AG04449 (cell line): Measurements from ENCODE around the gene PPP3R1.

Experiments
- CTCF ChIA-PET: fragments of 350-600 bp; formaldehyde crosslinking; extraction: SDS; loops from one replicate; lab custom pipeline; 2021; ENCODE audit warnings: antibody characterized with exemption; lab: Yijun Ruan, JAX
- POLR2A ChIA-PET: fragments of 400-600, 350-600 bp; formaldehyde crosslinking; extraction: SDS; loops from one replicate; lab custom pipeline; 2020; ENCODE audit warnings: antibody characterized with exemption, inconsistent platforms; lab: Yijun Ruan, JAX
- DNase-seq: peaks from one replicate; pipeline ENCODE4 v3.0.0-alpha.2; 2010; ENCODE audit warnings: low read depth, low spot score
- H3K4me3 ChIP-seq: 2 replicates; pipeline ENCODE4 v1.5.1; 2011; ENCODE audit warnings: low read depth, mild to moderate bottlenecking, control low read depth, low read length
- CTCF ChIP-seq: IDR thresholded peaks from one replicate; pipeline ENCODE4 v1.5.1; 2011; ENCODE audit warnings: mild to moderate bottlenecking, moderate library complexity, low read length, control low read depth, inconsistent platforms; ENCODE audit not compliant: insufficient read depth; ENCODE audit errors: missing control alignments

Gene PPP3R1

DNA sequence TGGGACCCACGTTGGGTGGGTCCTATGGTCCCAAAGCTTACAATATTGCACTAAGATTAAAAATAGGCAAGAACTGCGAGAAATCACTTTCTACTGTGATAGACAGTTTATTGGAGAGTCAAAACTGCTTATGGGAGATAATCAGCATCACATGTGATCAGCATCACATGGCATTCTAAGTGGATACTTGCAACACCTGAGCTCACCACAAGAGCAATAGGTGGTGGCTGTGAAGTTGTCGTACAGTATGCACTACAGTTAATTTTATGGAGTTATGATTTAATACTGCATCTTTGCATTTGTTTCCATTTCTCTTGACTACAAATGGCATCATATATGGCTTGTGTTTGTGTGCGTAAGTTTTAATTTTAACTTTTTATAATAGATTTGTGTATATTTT is 83.0 kb downstream of the PPP3R1 start:
- CTCF ChIA-PET: interaction anchor here (0.9 to 3.0 kb wide), 5 partner anchors 8 to 47 kb away, joined by 4 to 9 read pairs (median 4); no protein-coding TSS in a partner anchor
- no peak for TF ChIP-seq CTCF
- no peak overlapping the region for H3K4me3 ChIP-seq
- POLR2A ChIA-PET: no interaction called here
- no peak for DNase-seq

DNA sequence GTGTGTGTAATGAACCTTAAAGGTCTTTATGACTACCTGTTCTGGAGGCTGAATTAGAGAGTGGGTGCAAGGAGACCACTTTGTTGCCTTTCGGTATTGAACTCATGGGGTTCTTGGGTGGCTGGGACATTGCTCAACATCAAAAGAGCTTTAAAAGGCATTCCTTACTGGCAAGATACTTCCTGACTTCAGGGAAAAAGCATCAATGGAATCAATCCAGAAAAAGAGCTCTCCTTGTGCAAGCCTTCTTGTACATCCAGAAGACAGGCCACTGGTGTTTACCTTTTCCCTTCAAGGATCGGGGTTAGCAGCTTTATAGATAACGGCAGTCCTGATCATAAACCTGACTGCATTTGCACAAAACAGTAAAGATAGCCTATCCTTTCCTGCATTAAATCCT is 85.1 kb downstream of the PPP3R1 start:
- CTCF ChIA-PET: interaction anchor here (1.1 to 3.3 kb wide), 8 partner anchors 11 to 275 kb away, joined by 3 to 19 read pairs (median 4); no protein-coding TSS in a partner anchor
- TF ChIP-seq CTCF: no peak
- DNase-seq: peak; percentile 24
- POLR2A ChIA-PET: interaction anchor here (1.5 kb wide), 1 partner anchor 11 kb away, joined by 4 read pairs; no protein-coding TSS in a partner anchor
- no peak overlapping the region for H3K4me3 ChIP-seq

GRCh38 chr2:68163641-68164040 is 88.7 kb downstream of the PPP3R1 start:
- POLR2A ChIA-PET: no interaction called here
- CTCF ChIA-PET: interaction anchor here (0.7 kb wide), 1 partner anchor 11 kb away, joined by 4 read pairs; no protein-coding TSS in a partner anchor
- no peak for DNase-seq
- no peak for TF ChIP-seq CTCF
- H3K4me3 ChIP-seq: no peak overlapping the region

DNA sequence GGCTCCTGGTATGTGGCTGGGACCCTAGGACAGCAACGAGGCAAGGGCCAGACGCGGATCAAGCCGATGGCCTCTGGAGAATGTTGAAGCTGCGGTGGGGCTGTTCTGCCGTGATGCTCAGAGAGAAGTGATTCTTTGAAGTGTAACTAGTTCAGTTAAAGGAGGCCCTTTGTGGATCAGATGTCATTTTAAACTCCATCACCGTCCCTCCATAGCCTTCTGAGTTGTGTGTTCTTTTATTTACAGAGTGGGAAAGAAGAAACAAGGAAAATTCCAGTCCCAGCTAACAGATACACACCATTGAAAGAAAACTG is 94.2 kb downstream of the PPP3R1 start:
- CTCF ChIA-PET: interaction anchor here (0.7 to 2.0 kb wide), 5 partner anchors 13 to 125 kb away, joined by 3 to 5 read pairs (median 3); no protein-coding TSS in a partner anchor
- DNase-seq: no peak
- TF ChIP-seq CTCF: no peak
- peak overlapping the region; percentile 96 for H3K4me3 ChIP-seq
- POLR2A ChIA-PET: interaction anchor here (0.8 kb wide), 1 partner anchor 94 kb away, joined by 3 read pairs; the partner anchor contains the start of gene PPP3R1

DNA sequence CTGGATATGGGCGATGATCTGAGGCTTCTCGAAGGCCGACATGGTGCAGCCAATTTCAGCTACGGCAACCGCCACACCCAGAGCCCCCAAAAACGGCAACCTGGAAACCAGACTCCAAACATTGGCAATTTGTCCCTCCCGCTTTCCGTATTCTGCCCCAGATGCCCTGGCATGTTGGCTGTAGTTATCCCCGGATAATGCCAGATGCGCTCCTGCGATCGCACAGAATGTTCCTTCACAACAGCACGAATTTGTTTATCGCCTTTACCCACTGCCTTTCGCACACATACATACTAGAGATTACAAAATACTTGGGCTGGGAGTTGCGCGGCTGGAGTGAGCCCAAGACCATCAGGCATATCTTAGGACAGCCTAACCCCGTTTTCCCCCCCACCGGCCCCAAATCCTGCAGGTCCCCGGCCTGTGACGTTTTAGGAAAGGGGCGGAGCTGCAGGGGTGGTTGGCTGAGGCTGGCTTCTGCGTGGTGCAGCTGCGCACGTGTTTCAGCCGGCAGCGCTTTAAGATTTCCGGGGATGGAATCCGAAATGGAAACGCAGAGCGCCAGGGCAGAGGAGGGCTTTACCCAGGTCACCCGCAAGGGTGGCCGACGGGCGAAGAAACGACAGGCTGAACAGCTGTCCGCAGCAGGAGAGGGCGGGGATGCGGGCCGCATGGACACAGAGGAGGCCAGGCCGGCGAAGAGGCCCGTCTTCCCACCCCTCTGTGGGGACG is 94.8 kb downstream of the PPP3R1 start, which contains the start of gene PNO1:
TSS of gene PNO1 (plus strand) at position 487 of the 732 bp plus-strand sequence. CDS start at position 534, 47 bp downstream.
- peak; percentile 55 for DNase-seq
- ChIA-PET POLR2A (interaction anchor here (0.8 to 0.9 kb wide), 3 partner anchors 21 to 162 kb away, joined by 3 to 4 read pairs (median 3); partner anchors contain the start of genes CNRIP1 and PPP3R1), CTCF (interaction anchor here (0.9 to 2.1 kb wide), 7 partner anchors 13 to 126 kb away, joined by 3 to 8 read pairs (median 5); no protein-coding TSS in a partner anchor)
- peak within 1 kb of the TSS; percentile 96 for H3K4me3 ChIP-seq
- TF ChIP-seq CTCF: no peak

- POLR2A ChIA-PET: interaction anchor here (0.5 to 0.9 kb wide), 3 partner anchors 20 to 275 kb away, joined by 3 to 4 read pairs (median 3); partner anchors contain the start of gene CNRIP1
- peak overlapping the region; percentile 96 for H3K4me3 ChIP-seq
- CTCF ChIA-PET: interaction anchor here (0.9 to 2.1 kb wide), 8 partner anchors 12 to 163 kb away, joined by 3 to 8 read pairs (median 5); partner anchors contain the start of gene CNRIP1
- DNase-seq: no peak
- TF ChIP-seq CTCF: no peak
These were observed 95.3 kb downstream of the PPP3R1 start for GRCh38 chr2:68157002-68157401.
